Measurements from ENCODE around the gene DDX47. TPM values are rescaled to one million over a fixed set of nuclear protein-coding genes. Genes with fewer than 3 reads are reported as not detected.
A peak's percentile ranks its signal among the peaks of the same experiment; 100 is the strongest.

The DDX47 gene
- total and polyA plus RNA-seq, 10 of the 15 experiments (the other 5 are each of a cell fraction or from before 2014, with no cell fraction given): 84.8 to 266 (median 120) TPM

DNA sequence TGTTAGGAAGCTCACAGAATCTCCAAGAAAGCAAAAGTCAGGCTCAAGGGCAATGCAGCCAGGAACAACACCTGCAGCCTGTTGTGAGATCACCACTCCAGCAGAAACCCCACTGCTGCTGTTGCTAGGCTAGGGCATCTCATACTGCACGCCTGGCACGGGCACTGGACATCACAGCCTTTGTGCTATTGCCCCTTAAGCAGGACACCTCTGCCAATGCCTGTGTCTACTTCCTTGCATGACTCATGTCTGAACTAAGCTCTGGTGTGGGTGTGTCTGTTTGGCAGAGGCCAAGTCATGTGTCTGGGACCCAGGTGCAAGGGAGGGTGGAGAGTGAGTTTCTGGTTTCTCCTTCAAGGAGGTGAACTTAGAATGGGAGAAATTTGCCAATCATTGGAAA, 10.0 kb upstream of the DDX47 start (continued):
- TF ChIP-seq, protein P1, sequence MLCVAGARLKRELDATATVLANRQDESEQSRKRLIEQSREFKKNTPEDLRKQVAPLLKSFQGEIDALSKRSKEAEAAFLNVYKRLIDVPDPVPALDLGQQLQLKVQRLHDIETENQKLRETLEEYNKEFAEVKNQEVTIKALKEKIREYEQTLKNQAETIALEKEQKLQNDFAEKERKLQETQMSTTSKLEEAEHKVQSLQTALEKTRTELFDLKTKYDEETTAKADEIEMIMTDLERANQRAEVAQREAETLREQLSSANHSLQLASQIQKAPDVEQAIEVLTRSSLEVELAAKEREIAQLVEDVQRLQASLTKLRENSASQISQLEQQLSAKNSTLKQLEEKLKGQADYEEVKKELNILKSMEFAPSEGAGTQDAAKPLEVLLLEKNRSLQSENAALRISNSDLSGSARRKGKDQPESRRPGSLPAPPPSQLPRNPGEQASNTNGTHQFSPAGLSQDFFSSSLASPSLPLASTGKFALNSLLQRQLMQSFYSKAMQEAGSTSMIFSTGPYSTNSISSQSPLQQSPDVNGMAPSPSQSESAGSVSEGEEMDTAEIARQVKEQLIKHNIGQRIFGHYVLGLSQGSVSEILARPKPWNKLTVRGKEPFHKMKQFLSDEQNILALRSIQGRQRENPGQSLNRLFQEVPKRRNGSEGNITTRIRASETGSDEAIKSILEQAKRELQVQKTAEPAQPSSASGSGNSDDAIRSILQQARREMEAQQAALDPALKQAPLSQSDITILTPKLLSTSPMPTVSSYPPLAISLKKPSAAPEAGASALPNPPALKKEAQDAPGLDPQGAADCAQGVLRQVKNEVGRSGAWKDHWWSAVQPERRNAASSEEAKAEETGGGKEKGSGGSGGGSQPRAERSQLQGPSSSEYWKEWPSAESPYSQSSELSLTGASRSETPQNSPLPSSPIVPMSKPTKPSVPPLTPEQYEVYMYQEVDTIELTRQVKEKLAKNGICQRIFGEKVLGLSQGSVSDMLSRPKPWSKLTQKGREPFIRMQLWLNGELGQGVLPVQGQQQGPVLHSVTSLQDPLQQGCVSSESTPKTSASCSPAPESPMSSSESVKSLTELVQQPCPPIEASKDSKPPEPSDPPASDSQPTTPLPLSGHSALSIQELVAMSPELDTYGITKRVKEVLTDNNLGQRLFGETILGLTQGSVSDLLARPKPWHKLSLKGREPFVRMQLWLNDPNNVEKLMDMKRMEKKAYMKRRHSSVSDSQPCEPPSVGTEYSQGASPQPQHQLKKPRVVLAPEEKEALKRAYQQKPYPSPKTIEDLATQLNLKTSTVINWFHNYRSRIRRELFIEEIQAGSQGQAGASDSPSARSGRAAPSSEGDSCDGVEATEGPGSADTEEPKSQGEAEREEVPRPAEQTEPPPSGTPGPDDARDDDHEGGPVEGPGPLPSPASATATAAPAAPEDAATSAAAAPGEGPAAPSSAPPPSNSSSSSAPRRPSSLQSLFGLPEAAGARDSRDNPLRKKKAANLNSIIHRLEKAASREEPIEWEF (IDR thresholded peaks at IDR 0.05; ENCODE audit: insufficient replicate concordance, low read depth, low read length): no peak
- 0 out of 2 replicates have a peak, but pooled peaks have one; percentile 37 for TF ChIP-seq GATAD2B (conservative IDR thresholded peaks at IDR 0.05; ENCODE audit: low read depth)
- no peak for TF ChIP-seq ZNF24 (IDR thresholded peaks at IDR 0.05)
- TF ChIP-seq CHD2 (IDR thresholded peaks at IDR 0.05; ENCODE audit: borderline replicate concordance, low read depth, low read length): no peak
- TF ChIP-seq, protein P2, sequence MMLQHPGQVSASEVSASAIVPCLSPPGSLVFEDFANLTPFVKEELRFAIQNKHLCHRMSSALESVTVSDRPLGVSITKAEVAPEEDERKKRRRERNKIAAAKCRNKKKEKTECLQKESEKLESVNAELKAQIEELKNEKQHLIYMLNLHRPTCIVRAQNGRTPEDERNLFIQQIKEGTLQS (IDR thresholded peaks at IDR 0.05; ENCODE audit: borderline replicate concordance, extremely low read depth, low read depth, low read length): no peak
- TF ChIP-seq BRCA1 (IDR thresholded peaks at IDR 0.05; ENCODE audit: low read depth, low read length): no peak
- TF ChIP-seq HDAC2 (IDR thresholded peaks at IDR 0.05): no peak
- TF ChIP-seq DPF2 (IDR thresholded peaks at IDR 0.05): peak; percentile 71
- no peak for TF ChIP-seq PAX8 (IDR thresholded peaks at IDR 0.05)
- no peak for TF ChIP-seq CREB1 (IDR thresholded peaks at IDR 0.05; ENCODE audit: low read depth)
- TF ChIP-seq, protein P3, sequence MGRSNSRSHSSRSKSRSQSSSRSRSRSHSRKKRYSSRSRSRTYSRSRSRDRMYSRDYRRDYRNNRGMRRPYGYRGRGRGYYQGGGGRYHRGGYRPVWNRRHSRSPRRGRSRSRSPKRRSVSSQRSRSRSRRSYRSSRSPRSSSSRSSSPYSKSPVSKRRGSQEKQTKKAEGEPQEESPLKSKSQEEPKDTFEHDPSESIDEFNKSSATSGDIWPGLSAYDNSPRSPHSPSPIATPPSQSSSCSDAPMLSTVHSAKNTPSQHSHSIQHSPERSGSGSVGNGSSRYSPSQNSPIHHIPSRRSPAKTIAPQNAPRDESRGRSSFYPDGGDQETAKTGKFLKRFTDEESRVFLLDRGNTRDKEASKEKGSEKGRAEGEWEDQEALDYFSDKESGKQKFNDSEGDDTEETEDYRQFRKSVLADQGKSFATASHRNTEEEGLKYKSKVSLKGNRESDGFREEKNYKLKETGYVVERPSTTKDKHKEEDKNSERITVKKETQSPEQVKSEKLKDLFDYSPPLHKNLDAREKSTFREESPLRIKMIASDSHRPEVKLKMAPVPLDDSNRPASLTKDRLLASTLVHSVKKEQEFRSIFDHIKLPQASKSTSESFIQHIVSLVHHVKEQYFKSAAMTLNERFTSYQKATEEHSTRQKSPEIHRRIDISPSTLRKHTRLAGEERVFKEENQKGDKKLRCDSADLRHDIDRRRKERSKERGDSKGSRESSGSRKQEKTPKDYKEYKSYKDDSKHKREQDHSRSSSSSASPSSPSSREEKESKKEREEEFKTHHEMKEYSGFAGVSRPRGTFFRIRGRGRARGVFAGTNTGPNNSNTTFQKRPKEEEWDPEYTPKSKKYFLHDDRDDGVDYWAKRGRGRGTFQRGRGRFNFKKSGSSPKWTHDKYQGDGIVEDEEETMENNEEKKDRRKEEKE (IDR thresholded peaks at IDR 0.05): no peak
- no peak for TF ChIP-seq PML (IDR thresholded peaks at IDR 0.05; ENCODE audit: low read length)
- TF ChIP-seq SIX5 (IDR thresholded peaks at IDR 0.05; ENCODE audit: low read depth, low read length, severe bottlenecking): no peak
- TF ChIP-seq MYC (IDR thresholded peaks at IDR 0.05; ENCODE audit: insufficient read depth, insufficient read length, insufficient replicate concordance, low read length, severe bottlenecking): no peak
- TF ChIP-seq, protein P4, sequence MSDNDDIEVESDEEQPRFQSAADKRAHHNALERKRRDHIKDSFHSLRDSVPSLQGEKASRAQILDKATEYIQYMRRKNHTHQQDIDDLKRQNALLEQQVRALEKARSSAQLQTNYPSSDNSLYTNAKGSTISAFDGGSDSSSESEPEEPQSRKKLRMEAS (IDR thresholded peaks at IDR 0.05; ENCODE audit: low read depth, low read length): no peak
- TF ChIP-seq JUNB (IDR thresholded peaks at IDR 0.05): peak; percentile 80
- TF ChIP-seq ZSCAN29 (IDR thresholded peaks at IDR 0.05): no peak
- TF ChIP-seq TCF12 (IDR thresholded peaks at IDR 0.05; ENCODE audit: low read depth, low read length): no peak
- no peak for TF ChIP-seq BCL11A (IDR thresholded peaks at IDR 0.05; ENCODE audit: low read depth, low read length)
- no peak for TF ChIP-seq STAT1 (conservative IDR thresholded peaks at IDR 0.05)

Data from GM12878 (cell line).